SK-N-SH treated with all-trans-retinoic acid at 6 μM for 48 hours (cell line): ENCODE data around the gene CCR7.

ENCODE experiments used
- ISL1 ChIP-seq: fragments of 250-450 bp; sonication (Bioruptor Pico); IDR thresholded peaks from 2 replicates; pipeline ENCODE4 v2.1.2; 2022; ENCODE audit warnings: mild to moderate bottlenecking, moderate library complexity
- RARB ChIP-seq: fragments of 250-450 bp; sonication (Bioruptor Pico); IDR thresholded peaks from 2 replicates; pipeline ENCODE4 v1.8.0; 2021; ENCODE audit warnings: mild to moderate bottlenecking, moderate library complexity
- ZNF565 ChIP-seq: fragments of 450-650 bp; formaldehyde crosslinking; conservative IDR thresholded peaks from 2 replicates; pipeline ENCODE4 v1.5.0; 2020; ENCODE audit warnings: low read depth, mild to moderate bottlenecking, moderate library complexity
- ZNF8 ChIP-seq: fragments of 450-650 bp; formaldehyde crosslinking; IDR thresholded peaks from 2 replicates; pipeline ENCODE4 v1.5.0; 2020; ENCODE audit warnings: mild to moderate bottlenecking, moderate library complexity
- TF ChIP-seq, protein P1 (sequence below): fragments of 250-450 bp; sonication (Bioruptor Pico); IDR thresholded peaks from 2 replicates; pipeline ENCODE4 v1.5.1; 2020; ENCODE audit warnings: low read depth, mild to moderate bottlenecking, moderate library complexity
- TF ChIP-seq, protein P2 (sequence below): fragments of 250-450 bp; sonication (Bioruptor Pico); IDR thresholded peaks from 2 replicates; pipeline ENCODE4 v1.5.1; 2021; ENCODE audit warnings: mild to moderate bottlenecking, moderate library complexity
- TF ChIP-seq, protein P3 (sequence below): fragments of 250-450 bp; sonication (Bioruptor Pico); IDR thresholded peaks from 2 replicates; pipeline ENCODE4 v1.8.0; 2021; ENCODE audit warnings: low read depth, mild to moderate bottlenecking, moderate library complexity, borderline replicate concordance

DNA sequence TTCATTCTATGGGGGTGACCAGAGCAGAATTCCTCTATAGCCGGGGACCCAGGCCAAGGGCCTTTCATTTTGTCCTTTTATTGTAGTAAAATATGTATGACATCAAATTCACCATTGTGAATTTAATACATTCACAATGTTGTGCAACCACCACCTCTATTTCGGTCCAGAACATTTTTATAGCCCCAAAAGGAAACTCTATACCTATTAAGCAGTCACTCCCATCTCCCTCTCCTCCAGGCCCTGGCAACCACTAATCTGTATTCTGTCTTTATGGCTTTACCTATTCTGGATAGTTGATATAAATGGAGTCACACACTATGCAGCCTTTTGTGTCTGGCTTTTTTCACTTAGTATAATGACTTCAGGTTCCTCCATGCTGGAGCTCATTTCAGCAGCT lies 54.1 kb downstream of the CCR7 start:
- TF ChIP-seq ZNF8 (CRISPR knock-in tag) = no peak
- TF ChIP-seq, protein P1, sequence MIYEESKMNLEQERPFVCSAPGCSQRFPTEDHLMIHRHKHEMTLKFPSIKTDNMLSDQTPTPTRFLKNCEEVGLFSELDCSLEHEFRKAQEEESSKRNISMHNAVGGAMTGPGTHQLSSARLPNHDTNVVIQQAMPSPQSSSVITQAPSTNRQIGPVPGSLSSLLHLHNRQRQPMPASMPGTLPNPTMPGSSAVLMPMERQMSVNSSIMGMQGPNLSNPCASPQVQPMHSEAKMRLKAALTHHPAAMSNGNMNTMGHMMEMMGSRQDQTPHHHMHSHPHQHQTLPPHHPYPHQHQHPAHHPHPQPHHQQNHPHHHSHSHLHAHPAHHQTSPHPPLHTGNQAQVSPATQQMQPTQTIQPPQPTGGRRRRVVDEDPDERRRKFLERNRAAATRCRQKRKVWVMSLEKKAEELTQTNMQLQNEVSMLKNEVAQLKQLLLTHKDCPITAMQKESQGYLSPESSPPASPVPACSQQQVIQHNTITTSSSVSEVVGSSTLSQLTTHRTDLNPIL (CRISPR knock-in tag) = no peak
- TF ChIP-seq ZNF565 = no peak
- no peak for TF ChIP-seq RARB
- TF ChIP-seq, protein P2, sequence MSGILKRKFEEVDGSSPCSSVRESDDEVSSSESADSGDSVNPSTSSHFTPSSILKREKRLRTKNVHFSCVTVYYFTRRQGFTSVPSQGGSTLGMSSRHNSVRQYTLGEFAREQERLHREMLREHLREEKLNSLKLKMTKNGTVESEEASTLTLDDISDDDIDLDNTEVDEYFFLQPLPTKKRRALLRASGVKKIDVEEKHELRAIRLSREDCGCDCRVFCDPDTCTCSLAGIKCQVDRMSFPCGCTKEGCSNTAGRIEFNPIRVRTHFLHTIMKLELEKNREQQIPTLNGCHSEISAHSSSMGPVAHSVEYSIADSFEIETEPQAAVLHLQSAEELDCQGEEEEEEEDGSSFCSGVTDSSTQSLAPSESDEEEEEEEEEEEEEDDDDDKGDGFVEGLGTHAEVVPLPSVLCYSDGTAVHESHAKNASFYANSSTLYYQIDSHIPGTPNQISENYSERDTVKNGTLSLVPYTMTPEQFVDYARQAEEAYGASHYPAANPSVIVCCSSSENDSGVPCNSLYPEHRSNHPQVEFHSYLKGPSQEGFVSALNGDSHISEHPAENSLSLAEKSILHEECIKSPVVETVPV (CRISPR knock-in tag) = no peak
- TF ChIP-seq ISL1 = no peak
- TF ChIP-seq, protein P3, sequence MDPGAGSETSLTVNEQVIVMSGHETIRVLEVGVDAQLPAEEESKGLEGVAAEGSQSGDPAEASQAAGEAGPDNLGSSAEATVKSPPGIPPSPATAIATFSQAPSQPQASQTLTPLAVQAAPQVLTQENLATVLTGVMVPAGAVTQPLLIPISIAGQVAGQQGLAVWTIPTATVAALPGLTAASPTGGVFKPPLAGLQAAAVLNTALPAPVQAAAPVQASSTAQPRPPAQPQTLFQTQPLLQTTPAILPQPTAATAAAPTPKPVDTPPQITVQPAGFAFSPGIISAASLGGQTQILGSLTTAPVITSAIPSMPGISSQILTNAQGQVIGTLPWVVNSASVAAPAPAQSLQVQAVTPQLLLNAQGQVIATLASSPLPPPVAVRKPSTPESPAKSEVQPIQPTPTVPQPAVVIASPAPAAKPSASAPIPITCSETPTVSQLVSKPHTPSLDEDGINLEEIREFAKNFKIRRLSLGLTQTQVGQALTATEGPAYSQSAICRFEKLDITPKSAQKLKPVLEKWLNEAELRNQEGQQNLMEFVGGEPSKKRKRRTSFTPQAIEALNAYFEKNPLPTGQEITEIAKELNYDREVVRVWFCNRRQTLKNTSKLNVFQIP (CRISPR knock-in tag) = no peak
